ENCODE results near the gene ATP2A3.
A peak's percentile ranks its signal among the peaks of the same experiment; 100 is the strongest.

Gene ATP2A3

GRCh38 chr17:3907483-3908216 lies 56.6 kb downstream of the ATP2A3 start:
- DNase-seq: no peak

DNA sequence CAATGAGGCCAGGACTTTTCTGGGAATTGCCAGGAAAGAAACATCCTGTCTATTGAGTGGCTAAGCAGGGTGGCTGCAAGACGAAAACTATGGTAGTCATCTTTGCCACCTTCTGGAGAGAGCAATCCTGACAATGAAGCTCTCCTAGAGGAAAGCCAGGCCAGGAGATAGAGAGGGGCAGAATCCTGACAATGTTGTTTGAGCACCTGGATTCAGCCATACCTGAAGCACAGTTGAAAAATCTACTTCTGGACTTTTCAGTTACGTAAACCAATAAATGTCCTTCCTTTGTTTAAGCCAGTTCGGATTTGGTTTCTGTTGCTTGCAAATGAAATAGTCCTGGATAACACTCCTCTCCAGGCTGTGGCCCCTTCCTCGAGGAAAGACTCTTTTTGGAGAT lies 57.4 kb downstream of the ATP2A3 start:
- no peak for DNase-seq

DNA sequence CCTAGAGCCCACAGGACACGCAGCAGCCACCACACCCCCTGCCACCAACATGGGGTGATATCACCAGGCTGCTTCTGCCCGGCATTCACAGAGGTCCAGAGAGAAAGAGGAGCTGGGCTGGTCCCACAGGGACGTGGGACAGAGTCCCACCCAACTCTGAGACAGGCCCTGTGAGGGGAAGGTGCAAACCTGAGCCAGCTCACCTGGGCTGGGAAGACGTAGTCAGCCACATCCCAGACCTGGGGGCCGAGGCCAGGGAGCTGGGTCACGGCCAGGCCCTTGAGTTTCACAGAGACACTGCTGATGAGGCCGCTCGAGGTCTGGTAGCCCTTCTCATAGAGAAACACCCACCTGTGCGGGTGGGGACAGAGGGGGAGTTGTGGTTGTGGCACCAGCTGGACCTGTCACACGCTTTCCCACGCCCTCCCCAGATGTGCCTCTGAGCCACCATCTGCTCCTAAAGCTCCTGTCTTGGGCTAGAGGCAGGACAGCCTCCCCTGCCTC lies 59.2 kb downstream of the ATP2A3 start:
- DNase-seq: no peak

GRCh38 chr17:3904501-3904900 lies 59.7 kb downstream of the ATP2A3 start:
- no peak for DNase-seq

DNA sequence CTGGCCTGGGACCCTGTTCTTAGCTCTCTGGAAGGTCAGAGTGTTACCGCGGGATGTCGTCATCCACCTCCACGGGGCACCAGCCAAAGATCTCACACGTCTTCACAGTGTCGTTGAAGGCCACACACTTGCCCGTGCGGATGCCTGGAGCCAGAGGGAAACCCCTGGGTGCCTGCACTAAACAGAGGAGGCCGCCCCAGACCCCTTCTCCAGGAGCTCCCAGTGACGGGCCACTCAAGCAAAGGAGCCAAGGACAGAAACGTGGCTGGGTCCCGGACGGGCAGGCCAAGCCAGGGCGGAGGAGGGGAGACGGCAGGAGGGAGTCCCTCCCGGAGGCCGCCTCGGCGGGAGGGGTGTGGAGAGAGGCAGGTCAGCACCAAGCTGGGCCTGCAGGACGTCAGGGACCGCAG lies 60.4 kb downstream of the ATP2A3 start:
- DNase-seq: no peak

- no peak for DNase-seq
These were observed 61.0 kb downstream of the ATP2A3 start for GRCh38 chr17:3903051-3903825.

GRCh38 chr17:3900646-3901045 lies 63.6 kb downstream of the ATP2A3 start:
- no peak for DNase-seq

DNA sequence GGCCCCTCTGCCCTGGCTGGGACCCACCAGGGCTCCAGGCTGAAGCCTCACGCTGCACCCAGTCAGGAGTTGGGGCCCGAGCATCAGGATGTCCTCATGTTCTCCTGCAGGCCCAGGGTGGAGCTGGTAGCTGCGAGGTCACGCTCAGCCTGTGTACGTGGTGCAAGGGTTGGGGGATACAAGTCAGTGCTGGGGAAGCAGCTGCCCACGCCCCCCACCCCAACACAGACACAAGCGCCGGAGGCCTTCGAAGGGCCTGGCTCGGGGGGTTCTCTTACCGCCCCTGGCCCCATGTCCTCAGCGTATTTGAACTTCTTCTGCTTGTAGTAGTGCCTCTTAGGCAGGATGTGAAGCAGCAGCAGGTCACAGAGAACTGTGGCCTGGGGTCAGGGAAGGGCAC lies 66.5 kb downstream of the ATP2A3 start:
- DNase-seq: no peak

DNA sequence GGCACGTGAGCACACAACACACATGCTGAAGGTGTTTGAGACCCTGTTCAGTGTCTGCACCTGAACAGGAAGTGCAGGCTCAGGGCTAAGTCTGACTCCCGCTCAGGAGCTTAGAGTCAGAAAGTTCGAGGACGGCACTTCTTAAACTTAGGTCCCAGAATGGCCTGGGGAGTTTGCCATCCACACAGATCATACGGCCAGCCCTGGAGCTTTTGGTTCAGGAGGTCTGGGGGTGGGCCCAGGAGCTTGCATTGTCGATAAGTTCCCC lies 67.3 kb downstream of the ATP2A3 start:
- no peak for DNase-seq

GRCh38 chr17:3896108-3896967 lies 67.9 kb downstream of the ATP2A3 start:
- DNase-seq: no peak

- DNase-seq: no peak
These were observed 68.9 kb downstream of the ATP2A3 start for GRCh38 chr17:3895354-3895753.

DNA sequence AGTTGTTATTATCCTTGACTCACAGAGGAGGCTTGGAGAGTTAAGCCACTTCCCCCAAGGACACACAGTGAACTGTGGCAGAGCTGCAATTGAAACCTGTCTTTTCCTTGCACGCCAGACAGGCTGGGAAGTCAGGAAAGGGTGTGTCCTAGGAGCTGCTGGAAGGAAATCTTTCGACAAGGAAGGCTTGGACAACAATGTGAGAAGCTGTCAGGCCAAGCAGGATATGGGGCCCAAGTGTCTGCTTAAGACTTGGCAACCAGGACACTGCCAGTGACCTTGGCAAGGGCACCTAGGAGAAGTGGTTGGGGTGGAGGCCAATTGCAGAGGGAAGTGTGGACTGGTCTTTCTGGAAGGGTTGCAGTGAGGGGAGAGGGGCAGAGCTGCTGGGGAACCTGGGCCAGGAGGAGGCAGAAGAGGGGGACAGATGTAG lies 69.3 kb downstream of the ATP2A3 start:
- no peak for DNase-seq

- DNase-seq: no peak
These were observed 70.0 kb downstream of the ATP2A3 start for GRCh38 chr17:3894188-3894587.

DNA sequence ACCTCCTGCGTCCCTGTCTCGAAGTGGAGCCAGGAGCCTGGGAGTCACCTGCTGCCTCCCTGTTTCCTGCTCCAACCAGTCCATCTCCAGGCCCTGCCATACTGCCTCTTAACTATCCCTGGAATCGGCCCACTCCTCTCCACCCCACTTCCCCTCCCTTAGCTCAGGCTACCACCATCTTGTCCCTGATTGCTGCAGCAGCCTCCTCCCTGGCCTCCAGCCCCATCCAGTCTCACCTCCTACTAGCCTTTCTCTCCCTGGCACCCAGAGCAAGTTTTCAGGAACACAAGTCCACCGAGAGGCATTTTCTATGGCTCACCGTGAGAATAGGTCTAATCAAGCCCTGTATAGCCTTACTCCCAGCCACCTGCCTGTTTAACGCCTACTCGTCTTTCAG lies 70.5 kb downstream of the ATP2A3 start:
- no peak for DNase-seq

DNA sequence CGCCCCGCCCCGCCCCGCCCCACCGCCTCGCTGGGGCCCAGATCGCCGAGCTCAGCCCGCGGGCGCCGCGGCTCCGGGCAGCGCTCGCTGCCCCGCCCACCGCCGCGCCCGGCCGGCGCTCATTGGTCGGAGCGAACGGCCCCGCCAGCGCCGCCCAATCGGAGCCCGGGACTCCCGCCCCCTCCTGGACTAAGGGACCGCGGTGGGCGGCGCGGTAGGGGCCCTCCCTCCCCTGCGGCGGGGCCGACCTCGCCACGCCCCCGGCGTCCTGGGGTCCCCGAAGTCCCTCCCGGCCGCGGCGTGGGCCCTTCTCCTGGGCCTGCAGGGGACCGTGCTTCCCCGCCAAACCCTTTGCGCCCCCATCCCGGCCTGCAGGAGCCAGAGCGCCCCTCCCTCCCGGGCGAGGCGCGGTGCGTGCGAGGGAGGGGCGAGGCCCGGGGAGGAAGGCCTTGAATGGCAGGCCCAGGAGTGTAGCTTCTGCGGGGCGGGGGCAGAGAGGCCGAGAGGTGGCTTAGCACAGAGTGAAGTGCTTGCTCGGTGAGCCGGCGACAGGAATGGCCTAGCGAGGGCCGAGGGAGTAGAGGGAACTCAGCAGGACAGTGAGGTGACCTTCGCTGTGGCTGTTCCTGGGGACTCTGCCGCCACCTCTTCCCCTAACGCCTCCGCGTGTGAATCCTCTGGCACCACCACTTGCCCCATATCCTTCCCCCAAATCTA lies 71.1 kb downstream of the ATP2A3 start, which contains the start of gene CAMKK1:
Gene CAMKK1 (minus strand): TSS at position 51 of the 717 bp plus-strand sequence. CDS start 7,366 bp downstream, outside the sequence.
- peak; percentile 65 for DNase-seq

DNA sequence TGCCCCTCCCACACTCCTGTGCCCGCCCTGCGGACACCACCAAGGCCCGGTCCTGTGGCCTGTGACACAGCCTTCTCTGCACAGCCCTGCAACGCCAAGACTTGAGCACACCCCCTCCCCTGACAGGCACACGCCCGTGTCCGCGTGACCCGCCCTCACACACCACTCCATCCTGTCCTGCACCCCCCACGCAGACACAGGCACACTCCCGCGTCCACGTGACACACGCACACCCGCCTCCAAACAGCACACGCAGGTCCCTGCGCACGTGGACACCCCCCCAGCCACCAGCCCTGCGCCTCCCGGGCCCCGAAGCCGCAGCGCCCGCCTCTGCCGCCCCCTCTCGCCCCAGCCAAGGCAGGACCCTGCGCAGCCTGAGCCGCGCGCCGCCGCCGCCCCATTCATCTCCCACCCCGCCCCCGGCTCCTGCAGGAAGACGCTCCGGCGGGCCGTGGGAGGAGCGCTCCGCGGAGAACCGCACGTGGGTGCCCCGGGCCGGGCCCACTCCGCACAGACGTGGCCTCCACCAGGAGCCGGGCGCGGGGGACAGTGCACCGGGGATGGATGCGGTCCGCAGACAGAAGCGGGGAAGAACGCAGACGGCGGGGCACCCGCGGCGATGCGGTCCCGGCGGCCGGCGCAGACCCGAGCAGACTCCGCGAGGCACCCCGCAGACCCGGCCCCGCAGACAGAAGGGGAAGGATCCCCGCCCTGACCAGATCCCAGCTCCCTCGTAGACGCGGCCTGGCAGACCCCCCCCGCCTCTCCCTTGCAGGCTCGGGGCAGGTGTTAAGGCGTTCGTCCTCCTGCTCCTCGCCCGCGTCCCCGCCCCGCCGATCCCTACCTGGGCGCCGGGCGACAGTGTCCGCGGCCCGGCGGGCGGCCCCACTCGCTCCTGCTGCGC lies 71.9 kb downstream of the ATP2A3 start:
- DNase-seq: peak; percentile 14

GRCh38 chr17:3891626-3892094 lies 72.6 kb downstream of the ATP2A3 start:
- no peak for DNase-seq

GRCh38 chr17:3890878-3891219 lies 73.4 kb downstream of the ATP2A3 start:
- DNase-seq: peak; percentile 45

- DNase-seq: peak; percentile 45
These were observed 74.0 kb downstream of the ATP2A3 start for GRCh38 chr17:3890082-3890877.

DNA sequence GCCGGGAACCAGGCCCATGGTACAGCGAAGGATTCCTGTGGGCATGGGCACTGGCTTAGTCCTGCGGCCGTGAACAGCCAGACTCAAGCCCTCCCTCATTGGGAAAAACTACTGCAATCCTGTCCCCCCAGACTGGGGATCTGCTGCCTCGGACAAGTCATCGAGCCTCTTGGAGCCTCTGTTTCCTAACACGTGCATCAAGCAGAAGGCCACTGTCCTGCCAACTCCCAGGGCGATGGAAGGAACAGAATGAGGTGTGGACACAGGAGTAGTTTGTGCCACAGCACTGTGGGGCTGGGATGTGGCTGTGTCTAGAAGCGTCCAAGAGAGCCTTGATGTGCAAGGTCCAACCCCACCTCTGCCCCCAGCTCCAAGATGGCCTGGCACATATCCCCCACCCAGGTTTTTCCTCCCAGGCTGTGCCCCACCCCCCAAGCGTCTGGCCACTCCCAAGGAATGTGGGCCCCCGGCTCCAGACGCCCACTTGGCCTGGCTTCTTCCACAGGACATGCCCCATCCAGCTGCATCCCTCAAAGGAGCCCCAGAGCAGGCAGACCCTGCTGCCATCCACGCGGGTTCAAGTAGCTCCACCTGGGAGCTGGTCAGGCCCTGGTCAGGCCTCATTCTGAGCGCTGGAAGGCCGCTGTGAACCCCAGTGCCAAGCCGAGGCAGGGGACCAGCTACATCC lies 74.8 kb downstream of the ATP2A3 start:
- DNase-seq: no peak

All from NCI-H526 treated with DMSO at 0.1 percent for 48 hours (cell line).